Right lobe of liver (tissue), 6 donors: Measurements from ENCODE around the gene CLDND1. TPM values are rescaled to one million over a fixed set of nuclear protein-coding genes. Genes with fewer than 3 reads are reported as not detected.

Source experiments
- ATAC-seq, 4 donors: fragments of 200-7000 bp; cut with Tn5 transposase; one replicate each; pipeline ENCODE4 v1.9.1; 2020; ENCODE audit warnings: mild to moderate bottlenecking in 4 of 4, moderate library complexity in 4 of 4
- DNase-seq, 3 donors: peaks; one replicate each; pipeline ENCODE4 v3.0.0-alpha.2; 2020
- H3K27ac ChIP-seq, 3 donors: fragments of 200-600 bp; one replicate each; pipeline ENCODE4 v1.8.0; 2022
- H3K27me3 ChIP-seq, 2 donors: fragments of 200-600 bp; one replicate each; pipeline ENCODE4 v1.8.0; 2022
- H3K36me3 ChIP-seq, 4 donors: fragments of 200-600 bp; sonication (generic) in 1 of 4; one replicate each; pipeline versions ENCODE4 v1.5.1 to v1.8.0; 2017 to 2022; ENCODE audit warnings: control low read depth in 1 of 4
- H3K4me1 ChIP-seq, 4 donors: fragments of 200-600 bp; sonication (generic) in 1 of 4; one replicate each; pipeline versions ENCODE4 v1.5.1 to v1.8.0; 2017 to 2022; ENCODE audit warnings: control low read depth in 1 of 4
- H3K4me3 ChIP-seq, 3 donors: fragments of 200-600 bp; one replicate each; pipeline ENCODE4 v1.8.0; 2022
- H3K9me3 ChIP-seq, 4 donors: fragments of 200-600 bp; sonication (generic) in 1 of 4; one replicate each; pipeline versions ENCODE4 v1.5.1 to v1.8.0; 2017 to 2022; ENCODE audit warnings: control low read depth in 1 of 4
- CTCF ChIP-seq, 4 donors: fragments of 200-600 bp in 3 of 4; fragments of 450-650 bp in 1 of 4; IDR thresholded peaks; one replicate each; pipeline versions ENCODE4 v1.5.1 to v1.8.0; 2016 to 2022; ENCODE audit warnings: antibody characterized with exemption in 4 of 4, mild to moderate bottlenecking in 2 of 4
- POLR2A ChIP-seq: fragments of 450-650 bp; IDR thresholded peaks from one replicate; pipeline ENCODE4 v1.6.1; 2017; ENCODE audit warnings: antibody characterized with exemption, mild to moderate bottlenecking
- WGBS: methylation state at CpG from one replicate; pipeline ENCODE4 v1.1.6; 2018; ENCODE audit warnings: low coverage, low lambda C conversion rate; ENCODE audit not compliant: insufficient coverage; ENCODE audit errors: missing lambda C conversion rate; 5-methylcytosine and 5-hydroxymethylcytosine counted together
- intact Hi-C, 2 donors: fragments of 100-400 bp; cut with DNase I; formaldehyde crosslinking; loops; one replicate each; pipeline versions ENCODE4 v1.11.2 to v1.14.1; 2022
- total RNA-seq, 6 experiments: library from RNA; depleted of rRNA in 2 of 6; stranded (reverse); fragments of >200 nt in 2 of 6; fragmentation: NEBNext Ultra II Directional in 3 of 6; extraction: Animal tissue kit (Norgen Biotek cat#: 25700) in 3 of 6; gene quantifications; one replicate each; pipeline versions ENCODE4 v1.1.0 to v1.2.4, GENCODE V29; 2016 to 2023
- donor health status: DM: no; HTN: yes; CAD: no.
- donor health status: DM: no; HTN: no; CAD: no.
- donor health status: DM: no; HTN: no; CAD: no.
- donor health status: DM: no; HTN: yes; CAD: no.
- donor health status: DM: no; HTN: yes; CAD: no.

CLDND1 gene
- total RNA-seq, 6 experiments from 2014 or later = 26.1 to 44.8 (median 34.9) TPM

GRCh38 chr3:98556164-98557130 is 33.7 kb upstream of the CLDND1 start:
- Histone ChIP-seq H3K27me3 (no peaks in the 10 kb centered on the region), H3K4me3 (no peak overlapping the region), H3K9me3 (no peaks in the 10 kb centered on the region), H3K36me3 (no peaks in the 10 kb centered on the region), H3K4me1 (no peaks in the 10 kb centered on the region), H3K27ac (no peak overlapping the region)
- no peak for ATAC-seq
- TF ChIP-seq POLR2A (no peak), CTCF (IDR thresholded peaks at IDR 0.05) (no peak)
- intact Hi-C loops = no loop called here
- 56% methylated on average over 7 of the region's 7 CpGs for WGBS
- no peak for DNase-seq

GRCh38 chr3:98555025-98555379 is 32.3 kb upstream of the CLDND1 start:
- no peak for ATAC-seq
- Histone ChIP-seq H3K27me3 (no peaks in the 10 kb centered on the region), H3K9me3 (no peaks in the 10 kb centered on the region), H3K36me3 (no peaks in the 10 kb centered on the region), H3K4me3 (no peak overlapping the region), H3K27ac (no peak overlapping the region), H3K4me1 (no peaks in the 10 kb centered on the region)
- no peak for DNase-seq
- WGBS = 50% methylated on average over 4 of the region's 4 CpGs
- no peak for TF ChIP-seq CTCF (IDR thresholded peaks at IDR 0.05)
- no peak for TF ChIP-seq POLR2A
- intact Hi-C loops = no loop called here

- Histone ChIP-seq H3K4me1 (no peaks in the 10 kb centered on the region), H3K27ac (no peak overlapping the region), H3K36me3 (no peaks in the 10 kb centered on the region), H3K9me3 (no peaks in the 10 kb centered on the region), H3K27me3 (no peaks in the 10 kb centered on the region), H3K4me3 (no peak overlapping the region)
- intact Hi-C loops = no loop called here
- DNase-seq (no peak), ATAC-seq (no peak)
- no peak for TF ChIP-seq CTCF (IDR thresholded peaks at IDR 0.05)
- no peak for TF ChIP-seq POLR2A
- 79% methylated on average over 2 of the region's 2 CpGs for WGBS
Measured at GRCh38 chr3:98554580-98554979, 31.9 kb upstream of the CLDND1 start.

- DNase-seq (no peak), ATAC-seq (peak in 2 of 4 donors; percentile 30 to 38)
- intact Hi-C loops = no loop called here
- no peak overlapping the region for H3K27ac ChIP-seq
- H3K27me3 ChIP-seq = no peaks in the 10 kb centered on the region
- H3K4me3 ChIP-seq = no peak overlapping the region
- no peaks in the 10 kb centered on the region for H3K4me1 ChIP-seq
- WGBS = 55% methylated on average over 2 of the region's 2 CpGs
- H3K36me3 ChIP-seq = no peaks in the 10 kb centered on the region
- TF ChIP-seq POLR2A (no peak), CTCF (IDR thresholded peaks at IDR 0.05) (no peak)
- no peaks in the 10 kb centered on the region for H3K9me3 ChIP-seq
Measured at GRCh38 chr3:98553753-98554152, 31.1 kb upstream of the CLDND1 start.
